RWPE1 (cell line): Measurements from ENCODE around the gene SLC25A25.

Source experiments
- CTCF ChIA-PET: fragments of 350-600 bp; sonication (Branson Sonifier 250); formaldehyde crosslinking; extraction: SDS; loops from one replicate; lab custom pipeline; 2021; lab: Yijun Ruan, JAX
- POLR2A ChIA-PET: fragments of 400-600 bp; formaldehyde crosslinking; extraction: SDS; loops from one replicate; lab custom pipeline; 2020; ENCODE audit warnings: antibody characterized with exemption; ENCODE audit not compliant: low non-redundant PET; lab: Yijun Ruan, JAX
- DNase-seq: peaks from one replicate; pipeline ENCODE4 v3.0.0; 2012; ENCODE audit warnings: low spot score
- H3K27ac ChIP-seq: fragments of 450-650 bp; 2 replicates; pipeline ENCODE4 v1.5.1; 2017
- CTCF ChIP-seq: fragments of 450-650 bp; conservative IDR thresholded peaks from 2 replicates; pipeline ENCODE4 v1.5.1; 2017; ENCODE audit warnings: low read depth, mild to moderate bottlenecking

Gene SLC25A25

GRCh38 chr9:128051932-128052709 is 15.9 kb upstream of the SLC25A25 start:
- no peak for TF ChIP-seq CTCF
- ChIA-PET CTCF (interaction anchor here (0.6 to 1.4 kb wide), 6 partner anchors 17 to 109 kb away, joined by 3 to 7 read pairs (median 4); no protein-coding TSS in a partner anchor), POLR2A (interaction anchor here (0.7 kb wide), 1 partner anchor 225 kb away, joined by 3 read pairs; no protein-coding TSS in a partner anchor)
- peak overlapping the region; percentile 8 for H3K27ac ChIP-seq
- peak; percentile 55 for DNase-seq

- no peak for TF ChIP-seq CTCF
- ChIA-PET CTCF (interaction anchor here (1.8 kb wide), 1 partner anchor 64 kb away, joined by 9 read pairs; no protein-coding TSS in a partner anchor), POLR2A (no interaction called here)
- no peak for DNase-seq
- H3K27ac ChIP-seq, result no peak overlapping the region
Observed at GRCh38 chr9:128053560-128053959, 14.5 kb upstream of the SLC25A25 start.

GRCh38 chr9:128054087-128054486 is 13.9 kb upstream of the SLC25A25 start:
- ChIA-PET CTCF (interaction anchor here (1.8 kb wide), 1 partner anchor 64 kb away, joined by 9 read pairs; no protein-coding TSS in a partner anchor), POLR2A (no interaction called here)
- H3K27ac ChIP-seq, result no peak overlapping the region
- TF ChIP-seq CTCF, result no peak
- DNase-seq, result no peak

- ChIA-PET POLR2A (interaction anchor here (0.6 kb wide), 1 partner anchor 11 kb away, joined by 3 read pairs; no protein-coding TSS in a partner anchor), CTCF (interaction anchor here (1.1 to 1.8 kb wide), 2 partner anchors 20 to 62 kb away, joined by 7 to 9 read pairs; no protein-coding TSS in a partner anchor)
- no peak for TF ChIP-seq CTCF
- DNase-seq, result no peak
- H3K27ac ChIP-seq, result peak overlapping the region; percentile 26
Observed at GRCh38 chr9:128055344-128056040, 12.5 kb upstream of the SLC25A25 start.

- no peak for DNase-seq
- CTCF ChIA-PET, result interaction anchor here (1.1 kb wide), 1 partner anchor 21 kb away, joined by 7 read pairs; no protein-coding TSS in a partner anchor
- no peak for TF ChIP-seq CTCF
- H3K27ac ChIP-seq, result no peak overlapping the region; the same call in 1 of the 2 replicates
- POLR2A ChIA-PET, result interaction anchor here (0.6 kb wide), 1 partner anchor 10 kb away, joined by 3 read pairs; no protein-coding TSS in a partner anchor
Observed at GRCh38 chr9:128056086-128056485, 11.9 kb upstream of the SLC25A25 start.
